Liver (tissue), 3 donors: ENCODE measurements around the gene ACAD8.

Experiments
- CTCF ChIP-seq: fragments of 150-350 bp; IDR thresholded peaks from 2 replicates; pipeline ENCODE4 v1.5.1; 2017; ENCODE audit warnings: improper control_type of control experiment, low read depth, low read length; ENCODE audit not compliant: missing input control
- EGR1 ChIP-seq, 2 donors: IDR thresholded peaks; 2 replicates each; pipeline ENCODE4 v1.6.1; 2016 to 2018; ENCODE audit warnings: antibody characterized with exemption in 2 of 2, low read depth in 2 of 2
- FOXA1 ChIP-seq: IDR thresholded peaks from 2 replicates; pipeline ENCODE4 v1.6.1; 2016; ENCODE audit warnings: antibody characterized with exemption
- HNF4A ChIP-seq, 2 donors: conservative IDR thresholded peaks; 2 replicates each; pipeline ENCODE4 v1.6.1; 2016; ENCODE audit warnings: antibody characterized with exemption in 2 of 2, mild to moderate bottlenecking in 2 of 2
- JUND ChIP-seq, 2 donors: IDR thresholded peaks; 2 replicates each; pipeline ENCODE4 v1.6.1; 2016; ENCODE audit warnings: antibody characterized with exemption in 2 of 2
- MAX ChIP-seq: IDR thresholded peaks from 2 replicates; pipeline ENCODE4 v1.6.1; 2016; ENCODE audit warnings: antibody characterized with exemption
- NR2F2 ChIP-seq: IDR thresholded peaks from 2 replicates; pipeline ENCODE4 v1.6.1; 2016; ENCODE audit warnings: antibody characterized with exemption
- RAD21 ChIP-seq, 2 donors: IDR thresholded peaks; 2 replicates each; pipeline ENCODE4 v1.6.1; 2016; ENCODE audit warnings: antibody characterized with exemption in 2 of 2, mild to moderate bottlenecking in 2 of 2
- SP1 ChIP-seq: IDR thresholded peaks from 2 replicates; pipeline ENCODE4 v1.6.1; 2018; ENCODE audit warnings: antibody characterized with exemption, mild to moderate bottlenecking
- TAF1 ChIP-seq: conservative IDR thresholded peaks from 2 replicates; pipeline ENCODE4 v1.6.1; 2016; ENCODE audit warnings: antibody characterized with exemption, mild to moderate bottlenecking
- ZBTB33 ChIP-seq: IDR thresholded peaks from 2 replicates; pipeline ENCODE4 v1.6.1; 2016; ENCODE audit warnings: antibody characterized with exemption
- donor health status: healthy.
- donor health status: healthy.

GRCh38 chr11:134291196-134291595 is 37.8 kb downstream of the ACAD8 start:
- TF ChIP-seq EGR1 (IDR thresholded peaks at IDR 0.05; ENCODE audit: low read depth in 2 of 2) (no peak), CTCF (no peak), SP1 (no peak), MAX (no peak), TAF1 (no peak), FOXA1 (no peak), ZBTB33 (no peak), NR2F2 (no peak), RAD21 (IDR thresholded peaks at IDR 0.05) (no peak), HNF4A (conservative IDR thresholded peaks at IDR 0.05) (no peak), JUND (IDR thresholded peaks at IDR 0.05) (no peak)
